ENCODE results near the gene GNG7.
"Not testable (repeated sequence)": the region's sequence is repeated elsewhere in the genome, so short reads cannot be mapped to it uniquely, and the experiment has no call there.

GNG7 gene

DNA sequence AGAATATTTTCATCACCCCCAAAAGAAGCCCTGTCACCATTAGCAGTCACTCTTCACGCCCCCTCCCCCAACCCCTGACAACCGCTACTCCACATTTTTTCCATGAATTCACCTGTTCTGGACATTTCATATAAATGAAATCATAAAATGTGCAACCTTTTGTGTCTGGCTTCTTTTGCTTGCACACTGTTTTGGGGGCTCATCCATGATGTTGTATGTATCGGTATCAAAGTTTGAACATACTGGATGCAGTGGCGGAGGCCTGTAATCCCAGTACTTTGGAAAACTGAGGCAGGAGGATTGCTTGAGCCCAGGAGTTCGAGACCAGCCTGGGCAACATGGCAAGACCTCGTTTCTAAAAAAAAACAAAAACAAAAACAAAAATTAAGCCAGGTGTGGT lies 219.4 kb downstream of the GNG7 start:
- DNase-seq (ENCODE audit: low spot score) = no peak

- no peak for DNase-seq (ENCODE audit: low spot score)
Measured at GRCh38 chr19:2482354-2483038, 220.0 kb downstream of the GNG7 start.

- no peak for DNase-seq (ENCODE audit: low spot score)
Measured at GRCh38 chr19:2481466-2481865, 221.0 kb downstream of the GNG7 start.

DNA sequence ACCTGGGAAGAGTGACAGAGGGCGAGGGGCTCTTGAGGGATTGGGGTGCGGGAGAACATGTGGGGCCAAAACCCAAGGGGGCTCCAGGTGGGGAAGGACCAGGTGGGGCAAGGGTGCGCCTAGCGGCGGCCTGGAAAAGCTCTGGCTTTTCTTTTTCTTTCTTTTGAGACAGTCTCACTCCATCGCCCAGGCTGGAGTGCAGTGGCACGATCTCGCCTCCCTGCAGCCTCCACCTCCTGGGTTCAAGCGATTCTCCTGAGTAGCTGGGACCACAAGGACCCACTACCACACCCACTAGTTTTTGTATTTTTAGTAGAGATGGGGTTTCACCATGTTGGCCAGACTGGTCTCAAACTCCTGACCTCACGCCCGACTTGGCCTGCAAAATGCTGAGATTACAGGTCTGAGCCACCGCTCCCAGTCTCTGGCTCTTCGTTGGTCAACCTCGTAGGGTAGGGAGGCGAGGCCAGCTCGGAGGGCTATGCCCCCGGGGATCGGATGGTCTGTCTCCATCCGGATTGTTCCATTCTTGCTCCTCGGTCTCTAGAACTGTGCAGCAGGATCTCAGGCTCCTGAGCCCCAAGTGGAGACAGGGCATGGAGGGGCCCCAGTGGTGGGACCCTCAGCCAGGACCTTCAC lies 222.8 kb downstream of the GNG7 start:
- DNase-seq (ENCODE audit: low spot score) = no peak

GRCh38 chr19:2478756-2479555 lies 223.5 kb downstream of the GNG7 start:
- DNase-seq (ENCODE audit: low spot score) = no peak

DNA sequence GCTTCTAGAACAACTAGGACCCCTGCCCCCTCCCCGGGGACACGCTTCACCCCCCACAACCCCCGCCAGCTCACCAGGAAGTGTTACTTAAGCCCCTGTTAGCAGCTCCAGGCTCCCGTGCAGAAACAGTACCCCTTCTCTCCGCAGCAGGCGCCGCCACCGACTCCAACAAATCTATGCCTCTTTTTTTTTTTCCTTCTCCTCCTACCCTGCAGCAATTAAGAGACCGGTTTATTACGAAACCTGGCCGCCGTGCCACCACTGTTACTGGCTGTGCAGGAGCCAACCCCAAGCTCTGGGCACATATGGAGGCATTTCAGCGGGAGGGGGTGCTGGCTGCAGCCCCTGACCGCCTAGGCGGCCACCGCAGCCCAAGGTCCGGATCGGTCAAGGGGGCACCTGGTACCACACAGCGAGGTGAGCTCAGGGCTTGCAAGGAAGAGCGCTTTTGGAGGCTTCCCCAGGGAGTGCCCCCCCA lies 224.2 kb downstream of the GNG7 start:
- no peak for DNase-seq (ENCODE audit: low spot score)

- DNase-seq (ENCODE audit: low spot score) = no peak
Measured at GRCh38 chr19:2477732-2478191, 224.7 kb downstream of the GNG7 start.

- DNase-seq (ENCODE audit: low spot score) = no peak
Measured at GRCh38 chr19:2477141-2477710, 225.3 kb downstream of the GNG7 start.

GRCh38 chr19:2476451-2477140 lies 225.9 kb downstream of the GNG7 start:
- DNase-seq (ENCODE audit: low spot score) = no peak

- peak; percentile 100 for DNase-seq (ENCODE audit: low spot score)
Measured at GRCh38 chr19:2475702-2476450, 226.6 kb downstream of the GNG7 start, which contains the start of gene GADD45B. Gene GADD45B (plus strand): TSS chr19:2476127. CDS start chr19:2476359, 232 bp downstream.

- DNase-seq (ENCODE audit: low spot score) = no peak
Measured at GRCh38 chr19:2475018-2475701, 227.3 kb downstream of the GNG7 start.

DNA sequence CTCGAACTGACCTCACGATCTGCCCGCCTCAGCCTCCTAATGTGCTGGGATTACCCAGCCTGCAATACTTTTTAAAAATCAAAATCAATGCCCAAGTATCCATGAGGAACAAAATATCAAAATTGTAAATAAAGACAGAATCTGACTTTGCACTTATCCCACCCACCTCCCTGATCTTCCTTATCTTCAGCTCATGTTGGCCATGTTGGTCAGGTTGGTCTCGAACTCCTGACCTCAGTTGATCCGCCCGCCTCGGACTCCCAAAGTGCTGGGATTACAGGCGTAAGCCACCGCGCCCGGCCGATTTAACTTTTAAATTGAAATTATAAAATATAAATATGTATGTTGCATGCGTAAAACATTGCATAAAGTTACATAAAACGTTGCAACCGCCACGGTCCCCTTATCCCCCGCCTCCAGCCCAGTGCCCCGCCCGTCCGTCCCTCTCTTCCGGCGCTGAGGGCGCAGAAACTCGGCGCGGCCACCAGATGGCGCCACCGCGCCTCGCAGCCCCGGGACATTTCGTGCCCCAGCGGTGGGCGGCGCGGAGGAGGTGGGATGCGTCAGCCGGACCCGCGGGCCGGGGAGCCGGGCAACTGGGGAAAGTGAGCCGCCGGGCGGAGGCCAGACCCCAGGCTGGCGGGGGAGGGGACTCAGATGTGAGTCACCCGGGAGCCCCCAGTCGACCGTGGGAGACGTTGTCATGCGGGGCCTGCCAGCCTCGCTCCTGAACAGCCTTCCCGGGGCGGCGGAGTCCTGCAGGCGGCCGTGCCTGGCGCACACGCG lies 228.1 kb downstream of the GNG7 start:
- peak; percentile 92 for DNase-seq (ENCODE audit: low spot score)

DNA sequence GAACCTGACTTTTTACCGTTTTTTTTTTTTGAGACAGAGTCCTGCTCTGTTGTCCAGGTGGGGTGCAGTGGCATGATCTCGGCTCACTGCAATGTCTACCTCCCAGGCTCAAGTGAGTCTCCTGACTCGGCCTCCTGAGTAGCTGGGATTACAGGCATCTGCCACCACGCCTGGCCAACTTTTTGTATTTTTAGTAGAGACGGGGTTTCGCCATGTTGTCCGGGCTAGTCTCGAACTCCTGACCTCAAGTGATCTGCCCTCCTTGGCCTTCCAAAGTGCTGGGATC lies 232.6 kb downstream of the GNG7 start:
- DNase-seq (ENCODE audit: low spot score) = not testable (repeated sequence)

DNA sequence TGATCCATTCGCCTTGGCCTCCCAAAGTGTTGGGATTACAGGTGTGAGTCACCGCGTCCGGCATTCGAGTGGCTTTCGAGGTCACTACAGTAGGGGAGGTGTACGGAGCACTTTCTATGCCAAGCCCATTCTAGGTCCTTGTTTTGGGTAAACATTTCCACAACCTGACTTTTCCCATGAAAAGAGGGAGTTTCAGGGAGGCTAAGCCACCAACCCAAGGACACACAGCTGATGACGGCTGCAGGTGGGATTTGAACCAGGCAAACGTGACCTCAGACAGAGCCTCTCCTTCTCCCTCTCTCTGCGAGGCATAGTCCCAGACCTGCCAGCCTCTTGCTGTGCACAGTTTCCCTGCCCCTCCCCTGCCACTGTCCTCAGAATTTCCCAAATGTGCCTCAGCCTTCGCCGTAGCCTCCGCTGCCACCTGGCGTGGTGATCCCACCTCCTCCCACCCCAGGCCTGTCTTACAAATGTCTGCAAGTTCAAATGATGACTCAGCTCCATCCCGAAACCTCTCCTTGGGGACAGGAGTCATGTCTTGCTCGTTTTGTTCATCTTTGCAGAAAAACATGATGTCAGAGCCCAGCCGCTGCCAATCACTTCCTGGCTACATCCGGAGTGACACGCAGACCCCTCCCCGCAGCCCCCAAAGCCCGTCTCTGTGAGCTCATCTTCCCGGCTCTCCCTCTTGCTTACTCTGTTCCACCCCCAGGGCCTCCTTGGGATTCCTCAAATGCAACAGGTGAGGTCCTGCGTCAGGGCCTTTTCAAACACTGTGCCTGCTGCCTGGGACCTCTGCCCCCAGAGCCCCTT lies 233.2 kb downstream of the GNG7 start:
- no peak for DNase-seq (ENCODE audit: low spot score)

GRCh38 chr19:2468596-2468995 lies 233.9 kb downstream of the GNG7 start:
- no peak for DNase-seq (ENCODE audit: low spot score)

DNA sequence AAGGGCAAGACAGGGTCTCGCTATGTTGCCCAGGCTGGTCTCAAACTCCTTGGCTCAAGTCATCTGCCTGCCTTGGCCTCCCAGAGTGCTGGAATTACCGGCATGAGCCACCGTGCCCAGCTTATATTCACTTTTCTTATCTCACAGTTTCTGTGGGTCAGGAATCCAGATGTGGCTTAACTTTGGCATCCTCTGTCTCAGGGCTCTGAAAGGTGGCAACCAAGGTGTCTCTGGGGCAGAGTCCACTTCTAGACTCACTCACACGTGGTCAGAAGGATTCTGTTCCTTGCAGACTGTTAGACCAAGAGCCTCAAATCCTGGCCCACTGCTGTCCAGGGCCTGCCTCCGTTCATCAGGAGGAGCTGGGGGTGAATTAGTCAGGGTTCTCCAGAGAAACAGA lies 238.1 kb downstream of the GNG7 start:
- DNase-seq (ENCODE audit: low spot score) = no peak

GRCh38 chr19:2463694-2464093 lies 238.8 kb downstream of the GNG7 start:
- DNase-seq (ENCODE audit: low spot score) = not testable (repeated sequence)

- DNase-seq (ENCODE audit: low spot score) = peak; percentile 59
Measured at GRCh38 chr19:2462635-2463421, 239.7 kb downstream of the GNG7 start.

All from HuH-7.5 (cell line).